ENCODE measurements around the gene SETD1A.

DNA sequence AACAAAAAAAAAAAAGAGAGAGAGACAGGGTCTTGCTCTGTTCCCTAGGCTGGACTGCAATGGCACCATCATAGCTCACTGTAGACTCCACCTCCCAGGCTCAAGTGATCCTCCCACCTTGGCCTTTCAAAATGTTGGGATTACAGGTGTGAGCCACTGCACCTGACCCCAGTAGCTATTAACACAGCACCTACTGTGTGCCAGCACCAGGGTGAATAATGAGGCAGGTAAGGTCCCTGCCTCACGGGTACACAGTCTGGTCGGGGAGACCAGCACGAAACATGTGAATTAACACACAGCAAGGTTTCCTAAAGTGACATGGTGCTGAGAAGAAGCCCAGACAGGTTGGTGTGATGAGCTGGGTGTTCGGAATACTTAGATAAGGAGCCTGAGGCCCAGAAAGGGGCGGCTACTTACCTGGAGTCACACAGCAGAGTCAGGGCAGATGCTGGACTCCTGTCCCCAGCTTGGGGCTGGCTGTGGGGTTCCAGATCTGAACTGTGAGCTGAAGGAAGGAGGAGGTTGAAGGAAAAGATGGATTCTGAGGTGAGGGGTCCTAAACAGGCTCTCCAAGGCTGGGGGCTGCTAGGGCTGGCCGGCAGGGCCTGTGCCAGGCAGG lies 44.7 kb upstream of the SETD1A start:
- TF ChIP-seq, protein P1, sequence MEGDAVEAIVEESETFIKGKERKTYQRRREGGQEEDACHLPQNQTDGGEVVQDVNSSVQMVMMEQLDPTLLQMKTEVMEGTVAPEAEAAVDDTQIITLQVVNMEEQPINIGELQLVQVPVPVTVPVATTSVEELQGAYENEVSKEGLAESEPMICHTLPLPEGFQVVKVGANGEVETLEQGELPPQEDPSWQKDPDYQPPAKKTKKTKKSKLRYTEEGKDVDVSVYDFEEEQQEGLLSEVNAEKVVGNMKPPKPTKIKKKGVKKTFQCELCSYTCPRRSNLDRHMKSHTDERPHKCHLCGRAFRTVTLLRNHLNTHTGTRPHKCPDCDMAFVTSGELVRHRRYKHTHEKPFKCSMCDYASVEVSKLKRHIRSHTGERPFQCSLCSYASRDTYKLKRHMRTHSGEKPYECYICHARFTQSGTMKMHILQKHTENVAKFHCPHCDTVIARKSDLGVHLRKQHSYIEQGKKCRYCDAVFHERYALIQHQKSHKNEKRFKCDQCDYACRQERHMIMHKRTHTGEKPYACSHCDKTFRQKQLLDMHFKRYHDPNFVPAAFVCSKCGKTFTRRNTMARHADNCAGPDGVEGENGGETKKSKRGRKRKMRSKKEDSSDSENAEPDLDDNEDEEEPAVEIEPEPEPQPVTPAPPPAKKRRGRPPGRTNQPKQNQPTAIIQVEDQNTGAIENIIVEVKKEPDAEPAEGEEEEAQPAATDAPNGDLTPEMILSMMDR (conservative IDR thresholded peaks at IDR 0.05; ENCODE audit: low read length), result no peak
- TF ChIP-seq EZH2phosphoT487 (IDR thresholded peaks at IDR 0.05; ENCODE audit: borderline replicate concordance), result no peak

Measured in Loucy (cell line).